ENCODE data around the gene ADARB2.

GRCh38 chr10:1295756-1296480 is 441.4 kb downstream of the ADARB2 start:
- no peak for TF ChIP-seq CTCF (IDR thresholded peaks at IDR 0.05)
- TF ChIP-seq POLR2A (IDR thresholded peaks at IDR 0.05), result no peak

Measured in Peyer's patch (tissue), 4 donors.